IPS DF 6.9 (cell line): ENCODE results near the gene EDDM3A.
A peak's percentile ranks its signal among the peaks of the same experiment; 100 is the strongest.
"Not testable (repeated sequence)": the region's sequence is repeated elsewhere in the genome, so short reads cannot be mapped to it uniquely, and the experiment has no call there.

Experiments
- DNase-seq: peaks from one replicate; pipeline ENCODE4 v3.0.0-alpha.2; 2013; ENCODE audit warnings: low read depth, low spot score
- H3K27ac ChIP-seq: one replicate; pipeline ENCODE4 v1.5.1; 2013; ENCODE audit warnings: low read length, control low read depth
- H3K27me3 ChIP-seq: 2 replicates; pipeline ENCODE4 v1.6.1; 2013; ENCODE audit warnings: mild to moderate bottlenecking, low read length; ENCODE audit not compliant: control insufficient read depth, insufficient read depth
- H3K36me3 ChIP-seq: 2 replicates; pipeline ENCODE4 v1.6.1; 2013; ENCODE audit warnings: low read length; ENCODE audit not compliant: control insufficient read depth, insufficient read depth
- H3K4me1 ChIP-seq: 2 replicates; pipeline ENCODE4 v1.6.1; 2013; ENCODE audit warnings: low read length; ENCODE audit not compliant: control insufficient read depth, insufficient read depth
- H3K4me3 ChIP-seq: 2 replicates; pipeline ENCODE4 v1.5.1; 2013; ENCODE audit warnings: mild to moderate bottlenecking, low read length
- H3K9me3 ChIP-seq: 2 replicates; pipeline ENCODE4 v1.6.1; 2013; ENCODE audit warnings: low read length, inconsistent platforms; ENCODE audit not compliant: control insufficient read depth, insufficient read depth
- WGBS: extraction: QIAGEN DNeasy Blood & Tissue Kit; methylation state at CpG from one replicate; pipeline ENCODE4 v1.1.7; 2013; ENCODE audit warnings: mixed read lengths, missing lambda C conversion rate; ENCODE audit not compliant: insufficient read length, insufficient coverage; 5-methylcytosine and 5-hydroxymethylcytosine counted together

EDDM3A gene

GRCh38 chr14:20745571-20746358 is at the start of gene EDDM3A:
TSS of gene EDDM3A (plus strand) at chr14:20745887. CDS start at chr14:20747581, 1,694 bp downstream.
- Histone ChIP-seq H3K27me3 (no peaks in the 10 kb centered on the region), H3K36me3 (no peaks in the 10 kb centered on the region), H3K27ac (no peak within 1 kb of the TSS), H3K9me3 (no peaks in the 10 kb centered on the region), H3K4me3 (no peak within 1 kb of the TSS), H3K4me1 (no peaks in the 10 kb centered on the region)
- no CpG with 5 or more reads among the region's 6 CpGs for WGBS
- DNase-seq: no peak

- Histone ChIP-seq H3K36me3 (no peaks in the 10 kb centered on the region), H3K9me3 (no peaks in the 10 kb centered on the region), H3K4me3 (no peak overlapping the region), H3K27me3 (no peaks in the 10 kb centered on the region), H3K27ac (no peak overlapping the region), H3K4me1 (no peaks in the 10 kb centered on the region)
- no CpG with 5 or more reads among the region's 5 CpGs for WGBS
- DNase-seq: no peak
These were observed 48.9 kb upstream of the EDDM3A start for GRCh38 chr14:20696764-20697163.

GRCh38 chr14:20697273-20698017 is 48.2 kb upstream of the EDDM3A start:
- peak; percentile 45 for DNase-seq
- H3K36me3 ChIP-seq: no peaks in the 10 kb centered on the region
- H3K9me3 ChIP-seq: no peaks in the 10 kb centered on the region
- no CpG with 5 or more reads among the region's 6 CpGs for WGBS
- H3K4me1 ChIP-seq: no peaks in the 10 kb centered on the region
- no peaks in the 10 kb centered on the region for H3K27me3 ChIP-seq
- no peak overlapping the region for H3K4me3 ChIP-seq
- no peak overlapping the region for H3K27ac ChIP-seq

- Histone ChIP-seq H3K36me3 (no peaks in the 10 kb centered on the region), H3K27ac (no peak overlapping the region), H3K27me3 (no peaks in the 10 kb centered on the region), H3K4me1 (no peaks in the 10 kb centered on the region), H3K4me3 (no peak overlapping the region), H3K9me3 (no peaks in the 10 kb centered on the region)
- DNase-seq: no peak
These were observed 47.7 kb upstream of the EDDM3A start for GRCh38 chr14:20698018-20698329.

- H3K36me3 ChIP-seq: no peaks in the 10 kb centered on the region
- no peaks in the 10 kb centered on the region for H3K4me1 ChIP-seq
- H3K4me3 ChIP-seq: no peak overlapping the region
- H3K27me3 ChIP-seq: no peaks in the 10 kb centered on the region
- WGBS: no CpG with 5 or more reads among the region's 5 CpGs
- H3K27ac ChIP-seq: no peak overlapping the region
- H3K9me3 ChIP-seq: no peaks in the 10 kb centered on the region
- no peak for DNase-seq
These were observed 46.8 kb upstream of the EDDM3A start for GRCh38 chr14:20698934-20699333.

- no peaks in the 10 kb centered on the region for H3K4me1 ChIP-seq
- H3K9me3 ChIP-seq: no peaks in the 10 kb centered on the region
- H3K4me3 ChIP-seq: no peak overlapping the region
- H3K27ac ChIP-seq: no peak overlapping the region
- no peaks in the 10 kb centered on the region for H3K36me3 ChIP-seq
- DNase-seq: no peak
- no peaks in the 10 kb centered on the region for H3K27me3 ChIP-seq
These were observed 45.8 kb upstream of the EDDM3A start for GRCh38 chr14:20699931-20700330.

- H3K27me3 ChIP-seq, H3K36me3 ChIP-seq, H3K4me3 ChIP-seq, DNase-seq, H3K4me1 ChIP-seq, H3K9me3 ChIP-seq, H3K27ac ChIP-seq: not testable (repeated sequence)
- no CpG with 5 or more reads among the region's 7 CpGs for WGBS
These were observed 44.7 kb upstream of the EDDM3A start for GRCh38 chr14:20700965-20701364.

GRCh38 chr14:20706657-20707355 is 38.9 kb upstream of the EDDM3A start:
- H3K36me3 ChIP-seq: no peaks in the 10 kb centered on the region
- no peaks in the 10 kb centered on the region for H3K27me3 ChIP-seq
- H3K4me3 ChIP-seq: no peak overlapping the region
- peak overlapping the region; percentile 96 for H3K27ac ChIP-seq
- no peaks in the 10 kb centered on the region; the same call in none of the 2 replicates for H3K9me3 ChIP-seq
- WGBS: no CpG with 5 or more reads among the region's 4 CpGs
- 0 out of 2 replicates have a peak, but pooled peaks cover 2% of the 10 kb centered on the region for H3K4me1 ChIP-seq
- peak; percentile 20 for DNase-seq

GRCh38 chr14:20707622-20708021 is 38.1 kb upstream of the EDDM3A start:
- H3K4me1 ChIP-seq: 0 out of 2 replicates have a peak, but pooled peaks cover 2% of the 10 kb centered on the region
- no peaks in the 10 kb centered on the region; the same call in none of the 2 replicates for H3K9me3 ChIP-seq
- H3K27ac ChIP-seq: no peak overlapping the region
- no peaks in the 10 kb centered on the region for H3K27me3 ChIP-seq
- WGBS: no CpG with 5 or more reads among the region's 2 CpGs
- no peak for DNase-seq
- H3K4me3 ChIP-seq: no peak overlapping the region
- H3K36me3 ChIP-seq: no peaks in the 10 kb centered on the region

- Histone ChIP-seq H3K36me3 (no peaks in the 10 kb centered on the region), H3K4me3 (no peak overlapping the region), H3K4me1 (0 out of 2 replicates have a peak, but pooled peaks cover 2% of the 10 kb centered on the region), H3K9me3 (no peaks in the 10 kb centered on the region; the same call in none of the 2 replicates), H3K27ac (no peak overlapping the region), H3K27me3 (no peaks in the 10 kb centered on the region)
- no CpG with 5 or more reads among the region's 4 CpGs for WGBS
- DNase-seq: no peak
These were observed 34.4 kb upstream of the EDDM3A start for GRCh38 chr14:20711261-20711660.
